HUES64 (cell line): ENCODE data around the gene CYP2R1. TPM values are rescaled to one million over a fixed set of nuclear protein-coding genes. Genes with fewer than 3 reads are reported as not detected.

Experiments
- H3K27ac ChIP-seq: 2 replicates; pipeline ENCODE4 v1.7.0; 2013; ENCODE audit warnings: low read depth, low read length, inconsistent platforms
- H3K27me3 ChIP-seq: 2 replicates; pipeline ENCODE4 v1.6.1; 2013; ENCODE audit warnings: mild to moderate bottlenecking, low read length; ENCODE audit not compliant: insufficient read depth
- H3K36me3 ChIP-seq: 2 replicates; pipeline ENCODE4 v1.6.1; 2013; ENCODE audit warnings: mild to moderate bottlenecking, low read length; ENCODE audit not compliant: insufficient read depth
- H3K4me1 ChIP-seq: 2 replicates; pipeline ENCODE4 v1.6.1; 2013; ENCODE audit warnings: mild to moderate bottlenecking, low read length, moderate library complexity; ENCODE audit not compliant: insufficient read depth
- H3K4me3 ChIP-seq: 2 replicates; pipeline ENCODE4 v1.5.1; 2013; ENCODE audit warnings: mild to moderate bottlenecking, low read length, moderate library complexity
- H3K9ac ChIP-seq: 2 replicates; pipeline ENCODE4 v1.6.1; 2013; ENCODE audit warnings: mild to moderate bottlenecking, low read depth, low read length
- H3K9me3 ChIP-seq: 2 replicates; pipeline ENCODE4 v1.6.1; 2013; ENCODE audit warnings: low read depth, low read length; ENCODE audit not compliant: insufficient read depth
- WGBS: fragments of 150-250, 120-280 bp; methylation state at CpG from one replicate; pipeline ENCODE4 v1.1.7; 2013; ENCODE audit warnings: missing lambda C conversion rate; 5-methylcytosine and 5-hydroxymethylcytosine counted together
- polyA plus RNA-seq, 2 experiments: library from polyadenylated mRNA; stranded (reverse); fragments of 50-300 nt; gene quantifications; one replicate each; pipeline ENCODE4 v1.2.3, GENCODE V29; 2013

CYP2R1 gene, protein sequence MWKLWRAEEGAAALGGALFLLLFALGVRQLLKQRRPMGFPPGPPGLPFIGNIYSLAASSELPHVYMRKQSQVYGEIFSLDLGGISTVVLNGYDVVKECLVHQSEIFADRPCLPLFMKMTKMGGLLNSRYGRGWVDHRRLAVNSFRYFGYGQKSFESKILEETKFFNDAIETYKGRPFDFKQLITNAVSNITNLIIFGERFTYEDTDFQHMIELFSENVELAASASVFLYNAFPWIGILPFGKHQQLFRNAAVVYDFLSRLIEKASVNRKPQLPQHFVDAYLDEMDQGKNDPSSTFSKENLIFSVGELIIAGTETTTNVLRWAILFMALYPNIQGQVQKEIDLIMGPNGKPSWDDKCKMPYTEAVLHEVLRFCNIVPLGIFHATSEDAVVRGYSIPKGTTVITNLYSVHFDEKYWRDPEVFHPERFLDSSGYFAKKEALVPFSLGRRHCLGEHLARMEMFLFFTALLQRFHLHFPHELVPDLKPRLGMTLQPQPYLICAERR
- polyA plus RNA-seq (2013, experiment 1 of 2) = 9.3 TPM
- polyA plus RNA-seq (2013, experiment 2 of 2) = 12.2 TPM

DNA sequence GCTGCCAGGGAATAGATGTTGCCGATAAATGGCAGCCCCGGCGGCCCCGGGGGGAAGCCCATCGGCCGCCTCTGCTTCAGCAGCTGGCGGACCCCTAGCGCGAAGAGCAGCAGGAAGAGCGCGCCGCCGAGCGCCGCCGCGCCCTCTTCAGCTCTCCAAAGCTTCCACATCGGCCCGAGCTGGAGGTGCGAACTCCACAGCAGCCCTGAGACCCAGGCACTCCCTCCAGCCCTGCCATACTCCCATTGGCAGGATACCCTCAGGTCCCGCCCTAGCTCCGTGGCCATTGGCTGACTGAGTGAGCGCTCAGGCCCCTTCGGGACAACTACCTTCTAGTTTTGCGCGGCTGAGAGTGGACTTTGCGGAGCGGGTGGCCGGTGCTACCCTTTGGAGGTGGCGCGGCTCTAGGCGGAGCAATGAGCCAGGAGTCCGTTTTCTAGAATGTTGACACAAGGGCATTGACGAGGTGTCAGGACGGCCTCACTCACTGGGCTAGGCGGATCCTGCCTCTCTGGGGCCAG is at the start of gene CYP2R1:
Gene CYP2R1, minus strand, starts transcription at position 196 of the 521 bp plus-strand sequence. Its CDS starts 26 bp downstream, at position 170.
- Histone ChIP-seq H3K27me3 (peaks cover 19% of the 10 kb centered on the region), H3K9me3 (no peaks in the 10 kb centered on the region), H3K27ac (peak within 1 kb of the TSS; percentile 33; the same call in 1 of the 2 replicates), H3K4me3 (peak within 1 kb of the TSS; percentile 76), H3K4me1 (no peaks in the 10 kb centered on the region; the same call in 1 of the 2 replicates), H3K9ac (peak within 1 kb of the TSS; percentile 36), H3K36me3 (no peaks in the 10 kb centered on the region)
- WGBS = 2% methylated on average over 36 of the region's 36 CpGs

DNA sequence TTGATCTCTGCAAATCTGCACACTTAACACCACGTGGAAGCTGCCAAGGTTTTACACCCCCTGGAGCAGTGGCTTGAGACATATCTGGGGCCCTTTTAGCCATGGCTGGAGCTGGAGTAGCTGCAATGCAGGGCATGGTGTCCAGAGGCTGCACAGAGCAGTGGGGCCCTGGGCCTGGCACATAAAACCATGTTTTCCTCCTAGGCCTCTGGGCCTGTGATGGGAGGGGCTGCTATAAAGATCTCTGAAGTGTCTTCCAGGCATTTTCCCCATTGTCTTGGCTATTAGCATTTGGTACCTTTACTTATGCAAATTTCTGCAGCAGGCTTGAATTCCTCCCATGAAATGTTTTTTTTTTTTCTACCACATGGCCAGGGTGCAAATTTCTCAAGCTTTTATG is 46.9 kb upstream of the CYP2R1 start:
- peaks cover 13% of the 10 kb centered on the region for H3K9me3 ChIP-seq
- WGBS = 87% methylated on average over 1 of the region's 1 CpG
- H3K27me3 ChIP-seq = no peaks in the 10 kb centered on the region
- no peak overlapping the region for H3K9ac ChIP-seq
- H3K27ac ChIP-seq = no peak overlapping the region
- no peak overlapping the region for H3K4me3 ChIP-seq
- H3K36me3 ChIP-seq = no peaks in the 10 kb centered on the region
- H3K4me1 ChIP-seq = no peaks in the 10 kb centered on the region

DNA sequence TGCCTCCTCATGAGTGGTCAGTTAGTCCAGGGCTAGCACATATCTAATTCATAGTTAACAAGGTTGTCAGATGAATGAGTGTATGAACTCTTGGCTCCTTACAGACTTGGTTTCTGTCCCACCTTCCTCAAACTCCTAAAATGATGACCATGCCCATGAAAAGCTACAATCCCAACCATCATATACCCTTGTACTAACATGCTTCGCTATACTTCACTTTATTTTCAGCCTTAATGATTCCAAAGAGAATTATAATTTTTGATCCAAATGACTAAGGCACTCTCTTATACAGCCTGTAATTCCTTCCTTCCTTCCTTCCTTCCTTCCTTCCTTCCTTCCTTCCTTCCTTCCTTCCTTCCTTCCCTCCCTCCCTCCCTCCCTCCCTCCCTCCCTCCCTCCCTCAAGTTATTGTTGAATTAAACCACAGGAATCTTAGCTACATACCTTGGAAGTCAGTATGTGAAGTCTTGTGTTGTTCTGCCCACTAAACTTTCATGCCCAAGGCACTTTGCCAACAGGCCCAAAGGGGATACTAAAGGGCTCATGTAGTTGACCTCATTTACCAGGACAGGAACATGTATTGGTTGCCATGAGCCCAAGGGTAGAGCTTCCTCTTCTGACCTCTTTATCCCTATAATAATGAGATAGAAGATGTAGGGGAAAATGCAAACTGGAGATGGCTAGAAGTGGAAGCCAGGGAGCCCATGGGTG is 42.8 kb upstream of the CYP2R1 start:
- no peak overlapping the region for H3K9ac ChIP-seq
- peaks cover 10% of the 10 kb centered on the region for H3K9me3 ChIP-seq
- H3K27ac ChIP-seq = no peak overlapping the region
- H3K4me1 ChIP-seq = no peaks in the 10 kb centered on the region
- H3K27me3 ChIP-seq = no peaks in the 10 kb centered on the region
- H3K4me3 ChIP-seq = no peak overlapping the region
- no peaks in the 10 kb centered on the region for H3K36me3 ChIP-seq
- WGBS = 90% methylated on average over 1 of the region's 1 CpG

DNA sequence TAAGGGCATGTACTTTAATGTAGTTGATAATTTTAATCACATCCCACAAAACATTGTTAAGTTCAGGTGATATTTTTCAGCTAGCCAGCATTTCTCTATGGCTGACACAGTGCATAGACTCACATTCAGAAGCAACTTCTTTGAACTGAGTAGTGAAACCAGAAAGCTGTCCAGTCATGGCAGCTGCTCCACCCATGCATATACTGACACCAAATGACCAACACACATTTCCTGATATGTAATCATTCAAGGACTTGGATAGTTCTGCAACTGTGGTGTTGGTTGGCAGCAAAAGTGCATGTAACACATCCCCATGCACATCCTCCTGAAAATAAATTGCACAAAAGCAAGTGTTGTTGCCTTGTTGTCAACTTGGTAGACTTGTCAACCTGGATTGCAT is 40.4 kb upstream of the CYP2R1 start:
- peaks cover 5% of the 10 kb centered on the region; the same call in 1 of the 2 replicates for H3K9me3 ChIP-seq
- no peak overlapping the region for H3K27ac ChIP-seq
- H3K4me3 ChIP-seq = no peak overlapping the region
- no peaks in the 10 kb centered on the region for H3K36me3 ChIP-seq
- no peaks in the 10 kb centered on the region for H3K4me1 ChIP-seq
- no peak overlapping the region for H3K9ac ChIP-seq
- H3K27me3 ChIP-seq = no peaks in the 10 kb centered on the region

DNA sequence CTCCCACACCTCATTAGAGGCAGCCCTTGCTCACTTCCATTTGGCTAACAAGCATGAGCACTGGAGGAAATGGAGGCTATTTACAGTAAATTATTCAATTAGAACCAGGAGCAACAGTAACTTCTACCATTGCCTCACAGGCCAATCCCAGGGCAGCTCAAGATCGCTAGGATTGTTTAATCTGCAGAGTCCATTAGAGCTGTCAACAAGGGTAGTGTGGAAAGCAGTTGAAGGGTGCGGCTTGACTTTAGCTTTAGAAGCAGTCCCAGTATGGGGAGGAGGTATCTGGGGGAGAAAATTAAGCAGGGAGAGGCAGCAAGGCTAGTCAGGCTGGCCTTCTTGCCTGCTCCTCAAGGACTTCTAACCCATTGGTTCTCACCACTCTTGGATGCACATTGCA is 38.3 kb upstream of the CYP2R1 start:
- no peaks in the 10 kb centered on the region for H3K36me3 ChIP-seq
- H3K27me3 ChIP-seq = no peaks in the 10 kb centered on the region
- H3K4me3 ChIP-seq = no peak overlapping the region
- no peak overlapping the region for H3K9ac ChIP-seq
- 0 out of 2 replicates have a peak, but pooled peaks cover 5% of the 10 kb centered on the region for H3K9me3 ChIP-seq
- 90% methylated on average over 2 of the region's 2 CpGs for WGBS
- H3K4me1 ChIP-seq = no peaks in the 10 kb centered on the region
- H3K27ac ChIP-seq = no peak overlapping the region

DNA sequence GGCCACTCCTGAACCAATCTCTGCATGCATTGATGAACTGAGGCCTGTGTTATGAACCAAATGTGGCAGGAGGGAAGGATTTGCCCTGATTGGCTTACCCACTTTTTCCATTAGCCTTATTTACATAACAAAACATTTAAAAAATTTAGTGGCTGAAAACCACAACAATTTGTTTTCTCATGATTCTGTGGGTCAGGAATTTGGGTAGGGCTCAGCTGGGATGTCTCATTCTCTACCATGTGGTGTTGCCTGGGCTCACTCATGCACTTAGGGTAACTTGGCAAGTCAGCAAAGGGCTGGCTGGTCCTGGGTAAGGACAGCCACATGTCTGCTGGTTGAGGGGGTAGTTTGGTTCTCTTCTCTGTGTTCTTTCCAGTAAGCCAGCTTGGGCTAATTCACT is 35.1 kb upstream of the CYP2R1 start:
- H3K27ac ChIP-seq = no peak overlapping the region
- 0 out of 2 replicates have a peak, but pooled peaks cover 5% of the 10 kb centered on the region for H3K9me3 ChIP-seq
- H3K4me1 ChIP-seq = no peaks in the 10 kb centered on the region
- H3K27me3 ChIP-seq = no peaks in the 10 kb centered on the region
- no peaks in the 10 kb centered on the region for H3K36me3 ChIP-seq
- no peak overlapping the region for H3K4me3 ChIP-seq
- H3K9ac ChIP-seq = no peak overlapping the region

DNA sequence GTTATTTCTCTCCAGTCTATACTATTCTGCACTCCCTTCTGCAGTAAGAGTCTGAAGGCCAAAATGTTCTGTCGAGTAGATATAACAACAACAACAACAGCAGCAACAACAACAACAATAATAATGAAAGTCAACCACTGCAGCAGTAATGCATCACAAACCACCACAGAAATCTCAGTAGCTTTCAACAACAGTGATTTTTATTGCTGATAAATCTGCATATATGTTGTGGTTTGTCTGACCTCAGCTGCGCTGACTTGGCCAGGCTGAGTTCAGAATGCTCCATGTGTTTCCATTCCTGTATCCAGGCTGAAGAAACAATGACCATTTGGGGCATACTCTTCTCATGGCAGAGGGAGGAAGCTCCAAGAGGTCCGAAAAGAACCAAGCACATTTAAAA is 32.3 kb upstream of the CYP2R1 start:
- WGBS = 86% methylated on average over 3 of the region's 3 CpGs

DNA sequence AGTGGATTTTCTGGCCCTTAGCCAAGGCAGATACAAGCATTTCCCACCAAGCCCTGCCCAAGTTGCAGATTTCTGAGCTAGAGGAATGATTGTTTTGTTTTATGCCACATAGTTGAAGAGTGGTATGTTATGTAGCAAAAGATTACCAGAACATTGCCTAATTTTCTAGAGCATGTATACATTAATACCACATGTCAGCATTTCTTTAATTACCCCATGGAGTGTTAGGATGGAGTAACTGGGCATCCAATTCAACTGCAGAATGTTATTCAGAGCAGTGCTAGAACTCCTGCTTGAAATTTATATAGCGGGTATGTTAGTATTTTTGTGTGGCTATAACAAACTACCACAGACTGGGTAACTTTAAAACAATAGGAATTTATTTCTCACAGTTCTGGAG is 24.4 kb upstream of the CYP2R1 start:
- H3K27ac ChIP-seq = no peak overlapping the region
- H3K9ac ChIP-seq = no peak overlapping the region

More for the DNA sequence above, 32.3 kb upstream of the CYP2R1 start:
- no peak overlapping the region for H3K27ac ChIP-seq
- H3K27me3 ChIP-seq = no peaks in the 10 kb centered on the region
- H3K9ac ChIP-seq = no peak overlapping the region
- H3K9me3 ChIP-seq = 0 out of 2 replicates have a peak, but pooled peaks cover 5% of the 10 kb centered on the region
- H3K36me3 ChIP-seq = no peaks in the 10 kb centered on the region
- no peak overlapping the region for H3K4me3 ChIP-seq
- H3K4me1 ChIP-seq = no peaks in the 10 kb centered on the region

DNA sequence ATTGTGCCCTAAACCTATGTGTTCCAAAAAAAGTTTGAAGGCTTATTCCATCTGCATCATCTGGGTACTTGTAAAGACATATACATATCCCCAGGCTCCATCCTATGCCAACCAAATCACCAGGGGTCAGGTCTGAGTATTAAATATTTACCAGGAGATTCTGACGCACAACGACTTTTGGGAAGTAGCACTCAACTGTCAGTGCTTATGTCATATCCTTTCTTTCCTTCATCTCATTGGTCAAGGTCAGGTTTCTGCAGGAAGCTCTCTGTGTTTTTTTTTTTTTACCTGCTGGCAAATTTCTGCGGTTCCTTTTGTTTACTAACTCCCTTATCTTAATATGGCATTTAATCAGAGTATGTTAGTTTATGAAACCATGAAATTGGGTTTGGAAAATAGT is 22.5 kb upstream of the CYP2R1 start:
- Histone ChIP-seq H3K36me3 (no peaks in the 10 kb centered on the region), H3K27ac (no peak overlapping the region), H3K4me1 (no peaks in the 10 kb centered on the region), H3K4me3 (no peak overlapping the region), H3K27me3 (no peaks in the 10 kb centered on the region), H3K9ac (no peak overlapping the region), H3K9me3 (peaks cover 3% of the 10 kb centered on the region; the same call in 1 of the 2 replicates)
- 86% methylated on average over 3 of the region's 3 CpGs for WGBS

More for the DNA sequence above, 24.4 kb upstream of the CYP2R1 start:
- WGBS = 80% methylated on average over 1 of the region's 1 CpG
- Histone ChIP-seq H3K9me3 (peaks cover 3% of the 10 kb centered on the region; the same call in 1 of the 2 replicates), H3K4me3 (no peak overlapping the region), H3K4me1 (no peaks in the 10 kb centered on the region), H3K27me3 (no peaks in the 10 kb centered on the region), H3K36me3 (no peaks in the 10 kb centered on the region)

DNA sequence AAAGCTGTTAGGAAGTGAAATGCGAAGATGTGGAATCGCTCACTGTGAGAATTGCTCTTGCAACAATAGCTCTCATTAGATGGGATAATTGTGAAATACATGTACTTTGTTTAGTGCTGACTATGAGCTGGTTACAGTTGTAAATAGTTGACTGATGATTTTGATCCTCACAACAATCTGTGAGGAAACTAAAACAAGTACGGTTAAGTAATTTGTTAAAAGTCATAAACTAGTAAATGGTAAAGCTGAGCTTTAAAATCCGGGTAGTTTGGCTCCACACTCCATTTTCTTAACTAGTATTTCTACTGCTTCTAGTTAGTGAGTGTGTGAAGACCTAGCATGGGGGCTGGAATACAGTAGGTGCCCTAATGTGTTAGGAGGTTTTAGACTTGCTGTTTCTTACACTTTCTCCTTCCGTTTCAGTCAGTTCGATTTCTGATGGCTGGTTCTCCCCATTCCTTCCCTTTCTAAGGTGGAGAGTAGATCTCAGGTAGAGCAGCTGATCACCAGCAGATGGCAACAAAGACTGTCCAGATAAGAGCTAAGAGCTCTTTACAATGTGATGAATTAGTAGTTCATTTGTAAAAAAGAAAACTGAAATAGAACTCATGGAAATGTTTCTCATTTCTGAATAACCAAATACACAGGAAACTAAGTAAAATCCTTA is 16.3 kb upstream of the CYP2R1 start:
- no peaks in the 10 kb centered on the region for H3K36me3 ChIP-seq
- no peaks in the 10 kb centered on the region for H3K4me1 ChIP-seq
- no peaks in the 10 kb centered on the region for H3K9me3 ChIP-seq
- no peak overlapping the region for H3K9ac ChIP-seq
- H3K4me3 ChIP-seq = no peak overlapping the region
- WGBS = 64% methylated on average over 6 of the region's 6 CpGs
- no peaks in the 10 kb centered on the region for H3K27me3 ChIP-seq
- no peak overlapping the region for H3K27ac ChIP-seq
